BLaER1 (cell line): ENCODE measurements around the gene ASB9.
"Not testable (repeated sequence)": the region's sequence is repeated elsewhere in the genome, so short reads cannot be mapped to it uniquely, and the experiment has no call there.

ENCODE experiments used
- H3K27ac ChIP-seq: shearing (Covaris generic); formaldehyde crosslinking; 2 replicates; pipeline ENCODE4 v1.8.1; 2022
- H3K27me3 ChIP-seq: shearing (Covaris generic); formaldehyde crosslinking; 2 replicates; pipeline ENCODE4 v1.8.1; 2022
- H3K36me3 ChIP-seq: shearing (Covaris generic); formaldehyde crosslinking; 2 replicates; pipeline ENCODE4 v1.8.1; 2022
- H3K4me1 ChIP-seq: shearing (Covaris generic); formaldehyde crosslinking; 2 replicates; pipeline ENCODE4 v1.8.1; 2022
- H3K4me2 ChIP-seq: shearing (Covaris generic); formaldehyde crosslinking; 2 replicates; pipeline ENCODE4 v1.8.1; 2022
- H3K4me3 ChIP-seq: shearing (Covaris generic); formaldehyde crosslinking; 2 replicates; pipeline ENCODE4 v1.8.1; 2022
- H3K9ac ChIP-seq: shearing (Covaris generic); formaldehyde crosslinking; 2 replicates; pipeline ENCODE4 v1.8.1; 2022
- H3K9me3 ChIP-seq: shearing (Covaris generic); formaldehyde crosslinking; 2 replicates; pipeline ENCODE4 v1.8.1; 2022
- H4K20me1 ChIP-seq: shearing (Covaris generic); formaldehyde crosslinking; 2 replicates; pipeline ENCODE4 v1.8.1; 2022
- Cebpa-rat ChIP-seq: shearing (Covaris generic); IDR thresholded peaks from 2 replicates; pipeline ENCODE4 v1.8.1; 2022

The ASB9 gene

GRCh38 chrX:15298780-15299179, 28.9 kb upstream of the ASB9 start:
- Histone ChIP-seq H3K36me3 (no peaks in the 10 kb centered on the region), H3K4me3 (no peak overlapping the region), H3K9ac (no peak overlapping the region), H3K4me2 (no peak overlapping the region), H3K4me1 (peaks cover 10% of the 10 kb centered on the region), H3K27ac (no peak overlapping the region), H4K20me1 (no peaks in the 10 kb centered on the region; the same call in 1 of the 2 replicates), H3K9me3 (no peaks in the 10 kb centered on the region), H3K27me3 (peaks cover 62% of the 10 kb centered on the region)
- TF ChIP-seq Cebpa-rat = no peak

- H4K20me1 ChIP-seq = no peaks in the 10 kb centered on the region; the same call in 1 of the 2 replicates
- peaks cover 10% of the 10 kb centered on the region for H3K4me1 ChIP-seq
- no peaks in the 10 kb centered on the region for H3K36me3 ChIP-seq
- H3K9ac ChIP-seq = no peak overlapping the region
- no peak for TF ChIP-seq Cebpa-rat
- H3K9me3 ChIP-seq = no peaks in the 10 kb centered on the region
- H3K27me3 ChIP-seq = peaks cover 56% of the 10 kb centered on the region
- peak overlapping the region; percentile 40 for H3K4me2 ChIP-seq
- no peak overlapping the region for H3K27ac ChIP-seq
- no peak overlapping the region for H3K4me3 ChIP-seq
Measured at GRCh38 chrX:15298201-15298600, 28.3 kb upstream of the ASB9 start.

GRCh38 chrX:15293451-15293850, 23.6 kb upstream of the ASB9 start:
- Histone ChIP-seq H3K36me3 (no peaks in the 10 kb centered on the region), H3K4me2 (no peak overlapping the region), H3K27ac (no peak overlapping the region), H3K4me1 (peaks cover 7% of the 10 kb centered on the region), H3K9me3 (no peaks in the 10 kb centered on the region), H3K4me3 (no peak overlapping the region), H3K9ac (no peak overlapping the region), H4K20me1 (no peaks in the 10 kb centered on the region; the same call in 1 of the 2 replicates), H3K27me3 (peaks cover 48% of the 10 kb centered on the region)
- no peak for TF ChIP-seq Cebpa-rat

- peaks cover under 1% of the 10 kb centered on the region; the same call in 1 of the 2 replicates for H4K20me1 ChIP-seq
- no peak overlapping the region for H3K4me2 ChIP-seq
- H3K27ac ChIP-seq = no peak overlapping the region
- H3K4me3 ChIP-seq = no peak overlapping the region
- H3K9ac ChIP-seq = no peak overlapping the region
- peaks cover 2% of the 10 kb centered on the region for H3K4me1 ChIP-seq
- no peak for TF ChIP-seq Cebpa-rat
- peaks cover 44% of the 10 kb centered on the region for H3K27me3 ChIP-seq
- H3K9me3 ChIP-seq = no peaks in the 10 kb centered on the region
- no peaks in the 10 kb centered on the region for H3K36me3 ChIP-seq
Measured at GRCh38 chrX:15292861-15293260, 23.0 kb upstream of the ASB9 start.

GRCh38 chrX:15277604-15278003, 7.7 kb upstream of the ASB9 start:
- no peak overlapping the region for H3K4me3 ChIP-seq
- H3K4me1 ChIP-seq = no peaks in the 10 kb centered on the region
- H3K27me3 ChIP-seq = peaks cover 84% of the 10 kb centered on the region
- no peak for TF ChIP-seq Cebpa-rat
- H3K27ac ChIP-seq = no peak overlapping the region
- no peaks in the 10 kb centered on the region for H3K36me3 ChIP-seq
- H3K4me2 ChIP-seq = no peak overlapping the region
- H4K20me1 ChIP-seq = no peaks in the 10 kb centered on the region; the same call in 1 of the 2 replicates
- no peak overlapping the region for H3K9ac ChIP-seq
- H3K9me3 ChIP-seq = peaks cover 7% of the 10 kb centered on the region

- H3K36me3 ChIP-seq = no peaks in the 10 kb centered on the region
- H3K4me2 ChIP-seq = no peak overlapping the region
- H3K4me1 ChIP-seq = no peaks in the 10 kb centered on the region; the same call in 1 of the 2 replicates
- TF ChIP-seq Cebpa-rat = no peak
- no peak overlapping the region for H3K4me3 ChIP-seq
- H4K20me1 ChIP-seq = no peaks in the 10 kb centered on the region; the same call in 1 of the 2 replicates
- H3K27me3 ChIP-seq = peaks cover 87% of the 10 kb centered on the region
- H3K27ac ChIP-seq = no peak overlapping the region
- no peak overlapping the region for H3K9ac ChIP-seq
- H3K9me3 ChIP-seq = peaks cover 7% of the 10 kb centered on the region
Measured at GRCh38 chrX:15274946-15275345, 5.1 kb upstream of the ASB9 start.

GRCh38 chrX:15273275-15273674, 3.4 kb upstream of the ASB9 start:
- H3K9ac ChIP-seq, H3K4me2 ChIP-seq, H3K36me3 ChIP-seq, H3K9me3 ChIP-seq, H3K27ac ChIP-seq, H3K4me1 ChIP-seq, H4K20me1 ChIP-seq, H3K4me3 ChIP-seq: not testable (repeated sequence)
- H3K27me3 ChIP-seq = peaks cover 87% of the 10 kb centered on the region

- Histone ChIP-seq H3K27me3 (peaks cover 75% of the 10 kb centered on the region), H3K4me2 (no peak overlapping the region), H4K20me1 (no peaks in the 10 kb centered on the region; the same call in 1 of the 2 replicates), H3K27ac (no peak overlapping the region), H3K9me3 (peaks cover 7% of the 10 kb centered on the region), H3K4me1 (no peaks in the 10 kb centered on the region; the same call in 1 of the 2 replicates), H3K36me3 (no peaks in the 10 kb centered on the region), H3K4me3 (no peak overlapping the region), H3K9ac (no peak overlapping the region)
- no peak for TF ChIP-seq Cebpa-rat
Measured at GRCh38 chrX:15271757-15272156, 1.9 kb upstream of the ASB9 start.

- H3K27me3 ChIP-seq = peaks cover 71% of the 10 kb centered on the region
- H3K4me3 ChIP-seq = no peak overlapping the region
- TF ChIP-seq Cebpa-rat = no peak
- no peaks in the 10 kb centered on the region; the same call in 1 of the 2 replicates for H4K20me1 ChIP-seq
- H3K4me1 ChIP-seq = no peaks in the 10 kb centered on the region; the same call in 1 of the 2 replicates
- peaks cover 7% of the 10 kb centered on the region for H3K9me3 ChIP-seq
- H3K4me2 ChIP-seq = no peak overlapping the region
- no peak overlapping the region for H3K9ac ChIP-seq
- no peak overlapping the region for H3K27ac ChIP-seq
- no peaks in the 10 kb centered on the region for H3K36me3 ChIP-seq
Measured at GRCh38 chrX:15269120-15269519, 763 bp downstream of the ASB9 start.

- Histone ChIP-seq H3K27me3 (peaks cover 79% of the 10 kb centered on the region), H4K20me1 (no peaks in the 10 kb centered on the region; the same call in 1 of the 2 replicates)
- TF ChIP-seq Cebpa-rat = no peak
Measured at GRCh38 chrX:15254852-15255251, 15.0 kb downstream of the ASB9 start.

GRCh38 chrX:15245896-15246295, 24.0 kb downstream of the ASB9 start:
- no peak for TF ChIP-seq Cebpa-rat
- no peak overlapping the region for H3K4me3 ChIP-seq
- H3K4me1 ChIP-seq = no peaks in the 10 kb centered on the region
- H3K4me2 ChIP-seq = no peak overlapping the region
- H3K9me3 ChIP-seq = no peaks in the 10 kb centered on the region
- no peaks in the 10 kb centered on the region; the same call in 1 of the 2 replicates for H4K20me1 ChIP-seq
- no peak overlapping the region for H3K27ac ChIP-seq
- peaks cover 89% of the 10 kb centered on the region for H3K27me3 ChIP-seq
- no peak overlapping the region for H3K9ac ChIP-seq
- H3K36me3 ChIP-seq = no peaks in the 10 kb centered on the region

More at GRCh38 chrX:15254852-15255251, 15.0 kb downstream of the ASB9 start:
- H3K9me3 ChIP-seq = no peaks in the 10 kb centered on the region
- H3K4me1 ChIP-seq = no peaks in the 10 kb centered on the region
- H3K27ac ChIP-seq = no peak overlapping the region
- no peak overlapping the region for H3K4me2 ChIP-seq
- no peak overlapping the region for H3K4me3 ChIP-seq
- H3K9ac ChIP-seq = no peak overlapping the region
- no peaks in the 10 kb centered on the region for H3K36me3 ChIP-seq
